GM21367 (cell line): ENCODE measurements around the gene HNRNPA3.

ENCODE experiments used
- ATAC-seq: cut with Tn5 transposase; IDR thresholded peaks from one replicate; pipeline ENCODE4 v1.9.1; 2021; ENCODE audit not compliant: unreplicated experiment

The HNRNPA3 gene

DNA sequence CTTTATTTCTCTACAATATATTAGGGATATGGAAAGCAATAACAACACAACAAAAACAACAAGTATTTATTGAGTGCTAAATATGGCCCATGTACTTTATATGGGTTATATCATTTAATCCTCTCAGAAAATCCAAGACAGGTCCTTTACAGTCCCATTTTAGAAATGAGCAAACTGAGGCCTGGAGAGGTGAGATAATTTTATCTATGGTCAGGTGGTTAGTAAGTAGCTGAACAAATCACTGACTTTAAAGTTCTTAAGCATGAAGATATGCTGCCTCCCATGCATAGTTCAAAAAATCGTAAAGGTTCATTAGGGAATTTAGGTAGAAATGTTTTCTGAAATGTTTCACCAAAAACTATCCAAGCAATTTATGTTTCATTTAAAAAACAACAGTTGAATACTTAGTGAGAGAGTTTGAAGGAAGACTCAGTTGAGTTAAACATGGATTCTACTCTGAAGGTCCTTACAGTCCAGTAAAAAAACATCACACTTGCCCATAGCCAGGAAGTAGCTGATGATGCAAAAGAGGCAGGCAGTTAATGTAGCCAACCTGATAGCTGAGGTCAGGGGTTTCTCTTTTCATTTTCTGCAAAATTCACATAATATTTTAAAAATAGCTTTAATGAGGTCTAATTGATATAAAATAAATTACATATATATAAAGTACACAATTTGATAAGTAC is 59.5 kb downstream of the HNRNPA3 start:
- no peak for ATAC-seq

DNA sequence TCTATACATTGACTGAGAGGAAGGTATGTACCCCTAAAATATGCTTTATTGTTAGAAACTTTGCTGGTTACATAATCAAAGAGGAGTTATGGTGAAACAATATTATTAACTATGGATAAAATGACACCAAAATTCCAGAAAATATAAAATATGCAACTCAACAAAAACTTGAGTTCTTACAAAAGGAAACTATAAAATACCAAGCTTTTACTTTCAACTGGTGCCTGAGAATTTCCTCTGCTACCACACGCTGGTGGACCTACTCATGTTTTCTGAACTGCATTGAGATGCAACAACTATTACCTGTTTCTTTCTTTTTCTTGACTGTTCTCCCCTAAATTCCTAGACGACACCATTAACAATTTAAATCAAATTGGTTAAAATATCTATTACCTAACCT is 60.2 kb downstream of the HNRNPA3 start:
- no peak for ATAC-seq

DNA sequence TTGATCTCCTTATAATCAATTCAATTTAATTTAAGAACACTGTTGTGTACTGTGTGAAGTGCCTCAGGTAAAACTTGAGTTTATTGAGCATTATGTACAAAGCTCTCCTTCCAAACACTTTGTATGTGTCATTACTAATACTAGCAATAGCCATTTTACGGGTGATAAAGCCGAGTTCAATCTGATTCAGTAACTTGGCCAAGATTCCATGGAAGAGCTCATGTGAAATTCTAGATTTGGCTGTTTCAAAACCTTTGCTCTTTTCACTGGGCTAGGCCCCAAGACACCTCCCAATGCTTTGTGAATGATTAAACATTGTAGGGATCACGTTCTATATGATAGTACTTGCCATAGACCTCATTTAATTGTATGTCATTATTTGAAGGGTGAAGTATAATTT is 60.8 kb downstream of the HNRNPA3 start:
- no peak for ATAC-seq
